ENCODE measurements around the gene ABCD3. TPM values are rescaled to one million over a fixed set of nuclear protein-coding genes. Genes with fewer than 3 reads are reported as not detected.

The ABCD3 gene
- polyA plus RNA-seq, 1 donor from 2014 or later = 46.4 TPM

DNA sequence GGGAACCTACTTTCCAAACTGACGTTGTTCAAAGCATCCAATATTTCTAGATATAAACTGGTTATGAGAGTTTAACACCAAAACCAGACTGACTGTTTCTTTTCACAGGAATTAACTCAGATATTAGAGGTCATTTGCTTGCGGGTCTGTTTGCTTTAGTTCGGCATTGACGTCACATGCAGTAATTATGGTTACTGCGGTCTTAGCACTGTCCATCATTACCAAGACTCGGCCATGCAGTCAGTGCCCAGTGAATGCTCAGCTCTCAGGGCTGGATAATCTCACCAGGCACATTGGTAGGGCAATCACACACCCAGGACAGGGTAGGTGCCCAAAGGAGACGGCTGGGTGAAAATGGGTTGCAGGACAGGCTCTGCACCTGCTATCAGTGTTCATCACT, 133.3 kb downstream of the ABCD3 start:
- Histone ChIP-seq H3K9ac (ENCODE audit: low read length) (no peak overlapping the region), H3K36me3 (ENCODE audit: insufficient read depth, low read length) (no peaks in the 10 kb centered on the region), H3K27me3 (ENCODE audit: insufficient read depth, low read depth, low read length) (no peaks in the 10 kb centered on the region), H3K4me2 (ENCODE audit: low read length) (no peak overlapping the region), H3K79me2 (replicated peaks; ENCODE audit: insufficient read depth, low read length) (no peaks in the 10 kb centered on the region), H3F3A (ENCODE audit: insufficient read depth, low read length, poor library complexity, severe bottlenecking) (no peaks in the 10 kb centered on the region), H3K9me3 (ENCODE audit: low read length) (no peaks in the 10 kb centered on the region), H3K4me3 (ENCODE audit: low read length) (no peak overlapping the region), H2AFZ (ENCODE audit: low read depth, low read length) (no peak overlapping the region), H3K9me2 (ENCODE audit: insufficient read depth, low read length) (no peaks in the 10 kb centered on the region), H3K27ac (ENCODE audit: low read length) (no peak overlapping the region), H4K20me1 (ENCODE audit: insufficient read depth) (no peaks in the 10 kb centered on the region)
- TF ChIP-seq MXI1 (conservative IDR thresholded peaks at IDR 0.05; ENCODE audit: poor library complexity, severe bottlenecking) = no peak
- TF ChIP-seq POLR2AphosphoS5 (IDR thresholded peaks at IDR 0.05) = no peak
- no peak for TF ChIP-seq TAF1 (IDR thresholded peaks at IDR 0.05; ENCODE audit: low read depth)
- TF ChIP-seq SMC3 (conservative IDR thresholded peaks at IDR 0.05; ENCODE audit: poor library complexity) = no peak

DNA sequence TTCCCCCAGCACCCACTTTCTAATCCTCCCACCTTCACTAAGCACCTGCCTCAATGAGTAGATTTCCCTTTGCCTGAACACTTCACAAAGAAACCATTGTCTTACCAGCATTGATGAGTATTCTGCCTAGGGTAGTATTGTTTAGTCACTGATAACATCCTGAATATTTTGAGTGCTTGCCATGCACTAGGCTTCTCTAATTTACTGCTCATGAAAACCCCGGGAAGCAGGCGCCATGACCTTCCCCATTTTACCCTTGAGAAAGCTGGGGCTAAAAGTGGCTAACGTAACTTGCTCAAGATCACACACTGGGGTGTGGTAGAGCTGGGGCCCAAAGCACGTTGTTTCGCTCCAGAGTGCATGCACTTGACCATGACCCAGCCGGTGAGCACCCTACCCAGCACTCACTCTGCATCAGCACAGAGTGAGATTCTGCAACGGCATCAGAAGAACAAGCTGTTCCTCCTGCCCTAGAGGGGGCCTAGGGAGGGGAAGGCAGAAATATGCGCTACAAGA, 133.9 kb downstream of the ABCD3 start:
- no peaks in the 10 kb centered on the region for H3K79me2 ChIP-seq (replicated peaks; ENCODE audit: insufficient read depth, low read length)
- H3K4me2 ChIP-seq (ENCODE audit: low read length) = no peak overlapping the region
- TF ChIP-seq, protein P1, sequence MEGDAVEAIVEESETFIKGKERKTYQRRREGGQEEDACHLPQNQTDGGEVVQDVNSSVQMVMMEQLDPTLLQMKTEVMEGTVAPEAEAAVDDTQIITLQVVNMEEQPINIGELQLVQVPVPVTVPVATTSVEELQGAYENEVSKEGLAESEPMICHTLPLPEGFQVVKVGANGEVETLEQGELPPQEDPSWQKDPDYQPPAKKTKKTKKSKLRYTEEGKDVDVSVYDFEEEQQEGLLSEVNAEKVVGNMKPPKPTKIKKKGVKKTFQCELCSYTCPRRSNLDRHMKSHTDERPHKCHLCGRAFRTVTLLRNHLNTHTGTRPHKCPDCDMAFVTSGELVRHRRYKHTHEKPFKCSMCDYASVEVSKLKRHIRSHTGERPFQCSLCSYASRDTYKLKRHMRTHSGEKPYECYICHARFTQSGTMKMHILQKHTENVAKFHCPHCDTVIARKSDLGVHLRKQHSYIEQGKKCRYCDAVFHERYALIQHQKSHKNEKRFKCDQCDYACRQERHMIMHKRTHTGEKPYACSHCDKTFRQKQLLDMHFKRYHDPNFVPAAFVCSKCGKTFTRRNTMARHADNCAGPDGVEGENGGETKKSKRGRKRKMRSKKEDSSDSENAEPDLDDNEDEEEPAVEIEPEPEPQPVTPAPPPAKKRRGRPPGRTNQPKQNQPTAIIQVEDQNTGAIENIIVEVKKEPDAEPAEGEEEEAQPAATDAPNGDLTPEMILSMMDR (IDR thresholded peaks at IDR 0.05; ENCODE audit: poor library complexity, severe bottlenecking) = no peak
- TF ChIP-seq EP300 (conservative IDR thresholded peaks at IDR 0.05; ENCODE audit: poor library complexity, severe bottlenecking) = no peak
- no peak for TF ChIP-seq POLR2AphosphoS5 (IDR thresholded peaks at IDR 0.05)
- TF ChIP-seq RAD21 (conservative IDR thresholded peaks at IDR 0.05) = no peak
- TF ChIP-seq, protein P2, sequence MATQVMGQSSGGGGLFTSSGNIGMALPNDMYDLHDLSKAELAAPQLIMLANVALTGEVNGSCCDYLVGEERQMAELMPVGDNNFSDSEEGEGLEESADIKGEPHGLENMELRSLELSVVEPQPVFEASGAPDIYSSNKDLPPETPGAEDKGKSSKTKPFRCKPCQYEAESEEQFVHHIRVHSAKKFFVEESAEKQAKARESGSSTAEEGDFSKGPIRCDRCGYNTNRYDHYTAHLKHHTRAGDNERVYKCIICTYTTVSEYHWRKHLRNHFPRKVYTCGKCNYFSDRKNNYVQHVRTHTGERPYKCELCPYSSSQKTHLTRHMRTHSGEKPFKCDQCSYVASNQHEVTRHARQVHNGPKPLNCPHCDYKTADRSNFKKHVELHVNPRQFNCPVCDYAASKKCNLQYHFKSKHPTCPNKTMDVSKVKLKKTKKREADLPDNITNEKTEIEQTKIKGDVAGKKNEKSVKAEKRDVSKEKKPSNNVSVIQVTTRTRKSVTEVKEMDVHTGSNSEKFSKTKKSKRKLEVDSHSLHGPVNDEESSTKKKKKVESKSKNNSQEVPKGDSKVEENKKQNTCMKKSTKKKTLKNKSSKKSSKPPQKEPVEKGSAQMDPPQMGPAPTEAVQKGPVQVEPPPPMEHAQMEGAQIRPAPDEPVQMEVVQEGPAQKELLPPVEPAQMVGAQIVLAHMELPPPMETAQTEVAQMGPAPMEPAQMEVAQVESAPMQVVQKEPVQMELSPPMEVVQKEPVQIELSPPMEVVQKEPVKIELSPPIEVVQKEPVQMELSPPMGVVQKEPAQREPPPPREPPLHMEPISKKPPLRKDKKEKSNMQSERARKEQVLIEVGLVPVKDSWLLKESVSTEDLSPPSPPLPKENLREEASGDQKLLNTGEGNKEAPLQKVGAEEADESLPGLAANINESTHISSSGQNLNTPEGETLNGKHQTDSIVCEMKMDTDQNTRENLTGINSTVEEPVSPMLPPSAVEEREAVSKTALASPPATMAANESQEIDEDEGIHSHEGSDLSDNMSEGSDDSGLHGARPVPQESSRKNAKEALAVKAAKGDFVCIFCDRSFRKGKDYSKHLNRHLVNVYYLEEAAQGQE (IDR thresholded peaks at IDR 0.05; ENCODE audit: borderline replicate concordance) = no peak
- TF ChIP-seq TAF1 (IDR thresholded peaks at IDR 0.05; ENCODE audit: low read depth) = no peak
- TF ChIP-seq MXI1 (conservative IDR thresholded peaks at IDR 0.05; ENCODE audit: poor library complexity, severe bottlenecking) = no peak
- no peak for TF ChIP-seq EZH2 (IDR thresholded peaks at IDR 0.05; ENCODE audit: borderline replicate concordance, insufficient read depth, low read length, poor library complexity, severe bottlenecking)
- no peak for TF ChIP-seq SMC3 (conservative IDR thresholded peaks at IDR 0.05; ENCODE audit: poor library complexity)
- no peaks in the 10 kb centered on the region for H3K9me3 ChIP-seq (ENCODE audit: low read length)
- H3K9me2 ChIP-seq (ENCODE audit: insufficient read depth, low read length) = no peaks in the 10 kb centered on the region
- H3K27ac ChIP-seq (ENCODE audit: low read length) = no peak overlapping the region
- H3K4me3 ChIP-seq (ENCODE audit: low read length) = no peak overlapping the region
- no peaks in the 10 kb centered on the region for H3K36me3 ChIP-seq (ENCODE audit: insufficient read depth, low read length)
- no peaks in the 10 kb centered on the region for H3K27me3 ChIP-seq (ENCODE audit: insufficient read depth, low read depth, low read length)
- no peaks in the 10 kb centered on the region for H4K20me1 ChIP-seq (ENCODE audit: insufficient read depth)
- H3K9ac ChIP-seq (ENCODE audit: low read length) = no peak overlapping the region
- H2AFZ ChIP-seq (ENCODE audit: low read depth, low read length) = no peak overlapping the region
- H3F3A ChIP-seq (ENCODE audit: insufficient read depth, low read length, poor library complexity, severe bottlenecking) = no peaks in the 10 kb centered on the region
